Spleen (tissue), 11 donors: ENCODE results near the gene TCF12. TPM values are rescaled to one million over a fixed set of nuclear protein-coding genes. Genes with fewer than 3 reads are reported as not detected.

ENCODE experiments used
- DNase-seq: peaks from one replicate; pipeline ENCODE4 v3.0.0-alpha.2; 2020
- H3K27ac ChIP-seq, 8 donors: fragments of 200-600 bp; sonication (generic) in 7 of 8; 1 replicate in 4 of 8; 2 replicates in 4 of 8; pipeline versions ENCODE4 v1.5.0 to v1.8.0; 2016 to 2021; ENCODE audit warnings: inconsistent platforms in 4 of 8, mild to moderate bottlenecking in 4 of 8, moderate library complexity in 1 of 8
- H3K27me3 ChIP-seq, 7 donors: fragments of 200-600 bp; sonication (generic) in 6 of 7; replicated peaks in 1 of 7; 1 replicate in 4 of 7; 2 replicates in 3 of 7; pipeline versions ENCODE4 v1.5.0 to v1.8.0; 2016 to 2021; ENCODE audit warnings: inconsistent platforms in 3 of 7, mild to moderate bottlenecking in 1 of 7
- H3K36me3 ChIP-seq, 6 donors: fragments of 200-600 bp; sonication (generic) in 5 of 6; 1 replicate in 4 of 6; 2 replicates in 2 of 6; pipeline versions ENCODE4 v1.5.0 to v1.8.0; 2016 to 2021; ENCODE audit warnings: inconsistent platforms in 2 of 6
- H3K4me1 ChIP-seq, 6 donors: fragments of 200-600 bp; sonication (generic) in 5 of 6; 1 replicate in 3 of 6; 2 replicates in 3 of 6; pipeline versions ENCODE4 v1.5.0 to v1.8.0; 2016 to 2021; ENCODE audit warnings: inconsistent platforms in 3 of 6
- H3K4me3 ChIP-seq, 8 donors: fragments of 200-600 bp; sonication (generic) in 7 of 8; 1 replicate in 4 of 8; 2 replicates in 4 of 8; pipeline versions ENCODE4 v1.5.0 to v1.8.0; 2016 to 2021; ENCODE audit warnings: inconsistent platforms in 4 of 8, mild to moderate bottlenecking in 4 of 8, moderate library complexity in 2 of 8
- H3K9me3 ChIP-seq, 8 donors: fragments of 200-600 bp; sonication (generic) in 7 of 8; 1 replicate in 4 of 8; 2 replicates in 4 of 8; pipeline versions ENCODE4 v1.5.0 to v1.8.0; 2016 to 2021; ENCODE audit warnings: inconsistent platforms in 4 of 8
- POLR2A ChIP-seq, 3 donors: fragments of 450-650 bp; IDR thresholded peaks; one replicate each; pipeline ENCODE4 v1.5.1; 2017; ENCODE audit warnings: antibody characterized with exemption in 3 of 3, mild to moderate bottlenecking in 1 of 3
- POLR2AphosphoS5 ChIP-seq, 3 donors: sonication (generic); formaldehyde crosslinking; IDR thresholded peaks; one replicate each; pipeline ENCODE4 v1.5.1; 2017; ENCODE audit warnings: antibody characterized with exemption in 3 of 3
- WGBS, 5 donors: extraction: QIAGEN DNeasy Blood & Tissue Kit in 3 of 5; methylation state at CpG; one replicate each; pipeline versions ENCODE4 v1.1.5 to v1.1.7; 2013 to 2018; 5-methylcytosine and 5-hydroxymethylcytosine counted together
- intact Hi-C: fragments of 100-400 bp; cut with DNase I; formaldehyde crosslinking; loops from one replicate; pipeline ENCODE4 v1.15.0; 2023; ENCODE audit warnings: low total_unique reads
- polyA plus RNA-seq, 3 donors: library from polyadenylated mRNA; stranded (reverse); fragments of 200-250 nt; gene quantifications; one replicate each; pipeline ENCODE4 v1.2.1, GENCODE V29; 2013
- total RNA-seq, 7 donors: library from RNA; depleted of rRNA in 3 of 7; stranded (reverse); fragments of >200 nt in 3 of 7; fragmentation: NEBNext Ultra II Directional in 4 of 7; extraction: Animal tissue kit (Norgen Biotek cat#: 25700) in 4 of 7; gene quantifications; one replicate each; pipeline versions ENCODE4 v1.1.0 to v1.2.1, GENCODE V29; 2016 to 2021
- TF ChIP-seq, protein P1 (sequence below), 11 experiments: fragments of 200-600 bp in 7 of 11; fragments of 450-650 bp in 4 of 11; sonication (generic) in 4 of 11; IDR thresholded peaks in 8 of 11; conservative IDR thresholded peaks in 3 of 11; 1 replicate in 7 of 11; 2 replicates in 4 of 11; pipeline versions ENCODE4 v1.4.0 to v1.8.0; 2016 to 2021; ENCODE audit warnings: antibody characterized with exemption in 11 of 11, inconsistent platforms in 4 of 11, mild to moderate bottlenecking in 1 of 11
- donor health status: healthy with polysubstance abuse.
- donor health status: DM: no; HTN: no; CAD: no; lungs with moderate emphysema.
- donor health status: DM: no; HTN: no; CAD: no.
- donor health status: Bipolar disorder and iron deficiency.
- donor health status: healthy.
- donor health status: DM: no; HTN: no; CAD: no.
- donor health status: DM: yes; HTN: yes; CAD: no.

The TCF12 gene
- total and polyA plus RNA-seq, 10 donors = 8.3 to 139 (median 111) TPM

DNA sequence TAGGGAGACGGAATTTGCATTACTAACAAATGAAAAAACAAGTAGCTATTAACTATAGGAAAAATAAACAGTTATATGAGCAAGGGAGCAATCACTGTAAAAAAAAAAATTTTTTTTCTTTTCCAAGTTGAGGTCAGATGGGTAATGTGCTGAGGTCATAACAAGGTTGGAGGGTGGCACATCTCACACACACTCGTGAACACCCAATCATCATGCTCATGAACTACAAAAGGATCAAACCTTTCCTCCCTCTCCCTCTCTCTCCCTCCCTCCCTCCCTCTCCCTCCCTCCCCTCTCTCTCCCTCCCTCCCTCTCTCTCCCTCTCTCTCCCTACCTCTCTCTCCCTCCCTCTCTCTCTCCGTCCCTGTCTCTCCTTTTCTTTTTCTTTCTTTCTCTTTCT is 360.0 kb downstream of the TCF12 start:
- TF ChIP-seq, protein P1, sequence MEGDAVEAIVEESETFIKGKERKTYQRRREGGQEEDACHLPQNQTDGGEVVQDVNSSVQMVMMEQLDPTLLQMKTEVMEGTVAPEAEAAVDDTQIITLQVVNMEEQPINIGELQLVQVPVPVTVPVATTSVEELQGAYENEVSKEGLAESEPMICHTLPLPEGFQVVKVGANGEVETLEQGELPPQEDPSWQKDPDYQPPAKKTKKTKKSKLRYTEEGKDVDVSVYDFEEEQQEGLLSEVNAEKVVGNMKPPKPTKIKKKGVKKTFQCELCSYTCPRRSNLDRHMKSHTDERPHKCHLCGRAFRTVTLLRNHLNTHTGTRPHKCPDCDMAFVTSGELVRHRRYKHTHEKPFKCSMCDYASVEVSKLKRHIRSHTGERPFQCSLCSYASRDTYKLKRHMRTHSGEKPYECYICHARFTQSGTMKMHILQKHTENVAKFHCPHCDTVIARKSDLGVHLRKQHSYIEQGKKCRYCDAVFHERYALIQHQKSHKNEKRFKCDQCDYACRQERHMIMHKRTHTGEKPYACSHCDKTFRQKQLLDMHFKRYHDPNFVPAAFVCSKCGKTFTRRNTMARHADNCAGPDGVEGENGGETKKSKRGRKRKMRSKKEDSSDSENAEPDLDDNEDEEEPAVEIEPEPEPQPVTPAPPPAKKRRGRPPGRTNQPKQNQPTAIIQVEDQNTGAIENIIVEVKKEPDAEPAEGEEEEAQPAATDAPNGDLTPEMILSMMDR (IDR thresholded peaks at IDR 0.05 in 8 of 11, conservative IDR thresholded peaks at IDR 0.05 in 3 of 11) = no peak
- TF ChIP-seq POLR2AphosphoS5 (IDR thresholded peaks at IDR 0.05) (no peak), POLR2A (IDR thresholded peaks at IDR 0.05) (no peak)
- H3K4me3 ChIP-seq = no peak overlapping the region
- no peak overlapping the region for H3K27ac ChIP-seq
- no peaks in the 10 kb centered on the region for H3K9me3 ChIP-seq
- H3K36me3 ChIP-seq = peaks cover 0 to 81% (median 11%) of the 10 kb centered on the region in 6 donors
- WGBS, 5 donors = 87 to 95% (median 92%) methylated on average over 3 of the region's 3 CpGs
- no peaks in the 10 kb centered on the region for H3K27me3 ChIP-seq
- no peak for DNase-seq
- intact Hi-C loops = no loop called here
- H3K4me1 ChIP-seq = peaks cover 0 to 36% (median 8%) of the 10 kb centered on the region in 6 donors

DNA sequence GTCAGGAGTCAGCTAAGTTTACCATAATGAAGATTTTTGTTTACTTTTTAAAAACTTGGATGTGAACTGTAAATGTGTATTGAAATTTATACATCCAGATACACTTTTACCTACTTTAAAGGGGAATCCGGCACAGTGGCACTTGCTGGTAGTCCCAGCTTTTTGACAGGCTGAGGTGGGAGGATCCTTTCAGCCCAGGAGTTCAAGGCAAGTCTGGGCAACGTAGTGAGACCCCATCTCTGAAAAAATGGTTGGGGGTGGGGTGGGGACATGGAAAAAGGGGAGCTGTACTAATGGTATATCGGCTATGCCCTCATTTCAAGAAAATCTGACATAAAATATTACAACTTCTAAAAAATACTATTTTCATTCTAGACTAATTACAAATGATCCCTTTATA is 362.0 kb downstream of the TCF12 start:
- Histone ChIP-seq H3K27ac (peak overlapping the region in 3 of 8 donors; percentile 79 to 82 (median 81)), H3K4me3 (no peak overlapping the region), H3K9me3 (no peaks in the 10 kb centered on the region), H3K4me1 (peaks cover 0 to 56% (median 18%) of the 10 kb centered on the region in 6 donors), H3K27me3 (no peaks in the 10 kb centered on the region), H3K36me3 (peaks cover 0 to 80% (median 6%) of the 10 kb centered on the region in 6 donors)
- TF ChIP-seq POLR2A (IDR thresholded peaks at IDR 0.05) (no peak), POLR2AphosphoS5 (IDR thresholded peaks at IDR 0.05) (no peak)
- TF ChIP-seq, protein P1 (IDR thresholded peaks at IDR 0.05 in 8 of 11, conservative IDR thresholded peaks at IDR 0.05 in 3 of 11) = no peak
- intact Hi-C loops = no loop called here
- DNase-seq = no peak
- 93 to 97% (median 94%) methylated on average over 3 of the region's 3 CpGs for WGBS, 5 donors

DNA sequence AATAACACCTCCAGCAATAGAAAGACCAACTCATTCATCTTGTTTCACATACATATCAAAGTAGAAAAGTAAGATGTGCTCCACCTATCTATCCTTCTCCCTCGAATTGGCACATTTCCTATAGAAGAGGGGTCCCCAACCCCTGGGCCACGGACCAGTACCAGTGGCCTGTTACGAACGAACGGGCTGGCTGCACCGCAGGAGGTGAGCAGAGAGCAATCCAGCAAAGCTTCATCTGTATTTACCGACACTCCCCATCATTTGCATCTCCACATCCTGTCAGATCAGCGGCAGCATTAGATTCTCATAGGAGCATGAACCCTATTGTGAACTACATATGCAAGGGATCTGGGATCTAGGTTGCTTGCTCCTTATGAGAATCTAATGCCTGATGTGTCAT is 362.9 kb downstream of the TCF12 start:
- no peaks in the 10 kb centered on the region for H3K9me3 ChIP-seq
- peak; percentile 84 for DNase-seq
- peaks cover 4 to 65% (median 20%) of the 10 kb centered on the region in 6 donors for H3K4me1 ChIP-seq
- H3K27ac ChIP-seq = peak overlapping the region in 7 of 8 donors; percentile 60 to 86 (median 79)
- 46 to 76% (median 70%) methylated on average over 8 of the region's 8 CpGs for WGBS, 5 donors
- peak overlapping the region in 4 of 8 donors; percentile 11 to 61 (median 16) for H3K4me3 ChIP-seq
- peaks cover 0 to 80% (median 11%) of the 10 kb centered on the region in 6 donors for H3K36me3 ChIP-seq
- H3K27me3 ChIP-seq = no peaks in the 10 kb centered on the region
- TF ChIP-seq POLR2AphosphoS5 (IDR thresholded peaks at IDR 0.05) (peak; percentile 12 to 90 (median 80)), POLR2A (IDR thresholded peaks at IDR 0.05) (peak in 2 of 3 donors; percentile 49 to 71)
- TF ChIP-seq, protein P1 (IDR thresholded peaks at IDR 0.05 in 8 of 11, conservative IDR thresholded peaks at IDR 0.05 in 3 of 11) = no peak
- intact Hi-C loops = no loop called here

DNA sequence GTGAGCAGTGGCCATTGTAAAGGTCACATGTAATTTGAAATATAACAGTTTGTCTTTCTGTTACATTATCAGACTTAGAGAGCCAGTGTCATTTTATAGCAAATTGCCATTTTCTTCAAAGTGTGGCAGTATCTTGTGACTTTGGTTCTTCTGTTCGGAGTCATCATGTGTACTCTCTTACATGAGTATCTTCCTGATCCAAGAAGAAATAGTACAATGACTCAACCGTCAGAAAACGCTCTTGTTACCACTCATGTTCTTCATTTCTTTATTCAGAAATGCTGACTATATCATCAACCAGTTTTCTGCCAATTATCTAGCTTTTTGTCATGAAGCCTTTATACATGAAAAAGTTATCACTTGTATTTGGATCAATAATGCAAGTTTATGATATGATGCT is 364.2 kb downstream of the TCF12 start:
- no peak for DNase-seq
- intact Hi-C loops = no loop called here

More for the DNA sequence above, 364.2 kb downstream of the TCF12 start:
- WGBS, 5 donors = 77 to 83% (median 78%) methylated on average over 3 of the region's 3 CpGs
- H3K27ac ChIP-seq = peak overlapping the region in 7 of 8 donors; percentile 60 to 86 (median 79)
- peaks cover 4 to 79% (median 27%) of the 10 kb centered on the region in 6 donors for H3K4me1 ChIP-seq
- H3K9me3 ChIP-seq = no peaks in the 10 kb centered on the region
- H3K4me3 ChIP-seq = peak overlapping the region in 1 of 8 donors; percentile 61
- no peaks in the 10 kb centered on the region for H3K27me3 ChIP-seq
- peaks cover 0 to 80% (median 17%) of the 10 kb centered on the region in 6 donors for H3K36me3 ChIP-seq
- no peak for TF ChIP-seq POLR2AphosphoS5 (IDR thresholded peaks at IDR 0.05)
- TF ChIP-seq POLR2A (IDR thresholded peaks at IDR 0.05) = no peak
- TF ChIP-seq, protein P1 (IDR thresholded peaks at IDR 0.05 in 8 of 11, conservative IDR thresholded peaks at IDR 0.05 in 3 of 11) = no peak
